HG02885 (cell line): ENCODE measurements around the gene EWSR1.

Experiments used
- ATAC-seq: cut with Tn5 transposase; IDR thresholded peaks from one replicate; pipeline ENCODE4 v1.9.1; 2021; ENCODE audit warnings: mild to moderate bottlenecking; ENCODE audit not compliant: unreplicated experiment, poor library complexity

The EWSR1 gene

GRCh38 chr22:29300807-29301601, 32.9 kb downstream of the EWSR1 start:
- no peak for ATAC-seq

- no peak for ATAC-seq
Observed at GRCh38 chr22:29301716-29302401, 33.8 kb downstream of the EWSR1 start.

- no peak for ATAC-seq
Observed at GRCh38 chr22:29302402-29302680, 34.3 kb downstream of the EWSR1 start.

GRCh38 chr22:29302681-29303465, 34.8 kb downstream of the EWSR1 start:
- ATAC-seq: no peak

- ATAC-seq: no peak
Observed at GRCh38 chr22:29305836-29306174, 37.7 kb downstream of the EWSR1 start.

GRCh38 chr22:29306175-29306834, 38.2 kb downstream of the EWSR1 start, which contains the start of gene GAS2L1:
TSS of gene GAS2L1 (plus strand) at chr22:29306650. CDS start at chr22:29308106, 1,456 bp downstream.
- ATAC-seq: no peak

- no peak for ATAC-seq
Observed at GRCh38 chr22:29306835-29307595, 38.9 kb downstream of the EWSR1 start.

- ATAC-seq: no peak
Observed at GRCh38 chr22:29307596-29308147, 39.6 kb downstream of the EWSR1 start.

- no peak for ATAC-seq
Observed at GRCh38 chr22:29308148-29308790, 40.2 kb downstream of the EWSR1 start.

GRCh38 chr22:29308791-29309262, 40.8 kb downstream of the EWSR1 start:
- ATAC-seq: no peak

GRCh38 chr22:29309332-29310064, 41.4 kb downstream of the EWSR1 start:
- ATAC-seq: no peak

- ATAC-seq: no peak
Observed at GRCh38 chr22:29310065-29310862, 42.2 kb downstream of the EWSR1 start.

- ATAC-seq: no peak
Observed at GRCh38 chr22:29310863-29311339, 42.8 kb downstream of the EWSR1 start.

- no peak for ATAC-seq
Observed at GRCh38 chr22:29311464-29312217, 43.6 kb downstream of the EWSR1 start.

- no peak for ATAC-seq
Observed at GRCh38 chr22:29312218-29313125, 44.4 kb downstream of the EWSR1 start.

- ATAC-seq: no peak
Observed at GRCh38 chr22:29313126-29313575, 45.1 kb downstream of the EWSR1 start.
